Stimulated activated naive B cell treated with anti-CD40 and anti-IgM and Interleukin-4, amounts not matched to agents 10 μg/mL and 1 μg/mL and 100 μg/mL, for 72 hours (primary cell): ENCODE measurements around the gene NMT1.
A peak's percentile ranks its signal among the peaks of the same experiment; 100 is the strongest.

Experiments
- ATAC-seq, 2 donors: fragments of 150-1000 bp; cut with Tn5 transposase; replicated peaks; 2 replicates each; pipeline ENCODE4 v1.10.0; 2021; ENCODE audit warnings: moderate library complexity in 1 of 2
- DNase-seq: peaks from one replicate; pipeline ENCODE4 v3.0.0; 2021
- H3K27ac Mint-ChIP-seq: one replicate; pipeline ENCODE4 v1.8.0; 2022; ENCODE audit warnings: mild to moderate bottlenecking, mixed read lengths
- H3K27me3 Mint-ChIP-seq, 2 donors: one replicate each; pipeline ENCODE4 v1.8.0; 2022; ENCODE audit warnings: mixed read lengths in 2 of 2
- H3K36me3 Mint-ChIP-seq, 2 donors: one replicate each; pipeline ENCODE4 v1.8.0; 2022; ENCODE audit warnings: mixed read lengths in 2 of 2, mild to moderate bottlenecking in 1 of 2
- H3K4me1 Mint-ChIP-seq, 2 donors: one replicate each; pipeline ENCODE4 v1.8.0; 2022; ENCODE audit warnings: mixed read lengths in 2 of 2, mild to moderate bottlenecking in 1 of 2
- H3K4me3 Mint-ChIP-seq, 2 donors: one replicate each; pipeline ENCODE4 v1.8.0; 2022; ENCODE audit warnings: mild to moderate bottlenecking in 2 of 2, mixed read lengths in 2 of 2, moderate library complexity in 1 of 2
- H3K9me3 Mint-ChIP-seq, 2 donors: one replicate each; pipeline ENCODE4 v1.8.0; 2022; ENCODE audit warnings: mixed read lengths in 2 of 2, mild to moderate bottlenecking in 1 of 2

NMT1 gene

GRCh38 chr17:45131616-45132319 lies 70.7 kb downstream of the NMT1 start:
- ATAC-seq (peak in 1 of 2 donors; percentile 0), DNase-seq (peak; percentile 36)
- peak overlapping the region; percentile 56 for H3K27ac Mint-ChIP-seq
- peaks cover 8 to 31% of the 10 kb centered on the region in 2 donors for H3K4me1 Mint-ChIP-seq
- H3K4me3 Mint-ChIP-seq = peak overlapping the region; percentile 83 to 93
- H3K9me3 Mint-ChIP-seq = no peaks in the 10 kb centered on the region
- H3K36me3 Mint-ChIP-seq = no peaks in the 10 kb centered on the region
- H3K27me3 Mint-ChIP-seq = peaks cover 10 to 17% of the 10 kb centered on the region in 2 donors

GRCh38 chr17:45132320-45132571 lies 71.1 kb downstream of the NMT1 start, which contains the start of gene PLCD3:
Gene PLCD3, minus strand, starts transcription at chr17:45132515. Its CDS starts 105 bp downstream, at chr17:45132410.
- DNase-seq (no peak), ATAC-seq (no peak)
- Mint-ChIP-seq H3K36me3 (no peaks in the 10 kb centered on the region), H3K27ac (peak within 1 kb of the TSS; percentile 91), H3K9me3 (no peaks in the 10 kb centered on the region), H3K4me1 (peaks cover 8 to 36% of the 10 kb centered on the region in 2 donors), H3K27me3 (peaks cover 10 to 17% of the 10 kb centered on the region in 2 donors), H3K4me3 (peak within 1 kb of the TSS; percentile 83 to 93)

DNA sequence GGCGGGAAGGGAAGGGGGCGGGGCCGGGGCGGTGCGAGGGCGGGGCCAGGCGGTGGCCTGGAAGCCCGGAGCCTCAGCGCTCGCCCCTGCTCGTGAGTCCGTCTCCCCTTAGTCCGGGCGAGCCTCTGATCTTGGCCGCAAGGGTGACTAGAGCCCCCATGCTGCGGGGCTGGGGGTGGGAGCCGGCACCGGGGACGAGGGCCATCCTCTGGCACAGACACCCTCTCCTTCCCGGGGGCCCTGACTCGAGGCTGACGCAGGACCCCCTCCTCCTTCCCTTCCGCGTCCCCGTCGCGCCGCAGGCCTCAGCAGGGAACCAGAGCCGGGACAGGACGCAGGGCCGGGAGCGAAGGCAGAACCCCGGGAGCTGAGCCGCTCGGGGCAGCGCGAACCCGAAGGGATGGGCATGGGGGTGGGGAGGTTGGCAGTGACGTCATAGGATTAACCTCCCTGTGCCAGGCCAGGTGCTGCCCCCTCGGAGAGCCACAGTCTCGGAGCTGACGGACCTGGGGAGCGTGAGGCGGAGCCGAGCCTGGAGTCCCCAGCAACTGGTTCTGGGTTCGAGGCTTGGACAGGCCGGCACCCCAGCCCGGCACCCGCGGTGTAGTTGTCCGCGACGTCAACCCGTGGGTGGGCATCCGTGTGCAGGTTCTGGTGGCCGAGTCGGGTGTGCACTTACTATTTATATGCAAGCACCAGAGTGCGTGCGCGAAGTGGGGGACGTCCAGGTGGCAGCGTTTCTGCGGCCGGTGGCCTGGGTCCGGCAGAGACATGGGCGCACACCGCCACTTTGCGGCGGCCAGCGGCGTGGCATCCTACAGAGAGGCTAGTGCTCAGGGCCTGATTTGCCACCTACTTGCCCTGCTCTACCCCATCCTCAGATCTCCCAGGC lies 71.7 kb downstream of the NMT1 start:
- ATAC-seq (peak; percentile 55 to 59), DNase-seq (peak; percentile 72)
- Mint-ChIP-seq H3K27ac (peak overlapping the region; percentile 91), H3K4me3 (peak overlapping the region; percentile 83 to 93), H3K36me3 (no peaks in the 10 kb centered on the region), H3K4me1 (peaks cover 8 to 37% of the 10 kb centered on the region in 2 donors), H3K9me3 (no peaks in the 10 kb centered on the region), H3K27me3 (peaks cover 10 to 17% of the 10 kb centered on the region in 2 donors)

DNA sequence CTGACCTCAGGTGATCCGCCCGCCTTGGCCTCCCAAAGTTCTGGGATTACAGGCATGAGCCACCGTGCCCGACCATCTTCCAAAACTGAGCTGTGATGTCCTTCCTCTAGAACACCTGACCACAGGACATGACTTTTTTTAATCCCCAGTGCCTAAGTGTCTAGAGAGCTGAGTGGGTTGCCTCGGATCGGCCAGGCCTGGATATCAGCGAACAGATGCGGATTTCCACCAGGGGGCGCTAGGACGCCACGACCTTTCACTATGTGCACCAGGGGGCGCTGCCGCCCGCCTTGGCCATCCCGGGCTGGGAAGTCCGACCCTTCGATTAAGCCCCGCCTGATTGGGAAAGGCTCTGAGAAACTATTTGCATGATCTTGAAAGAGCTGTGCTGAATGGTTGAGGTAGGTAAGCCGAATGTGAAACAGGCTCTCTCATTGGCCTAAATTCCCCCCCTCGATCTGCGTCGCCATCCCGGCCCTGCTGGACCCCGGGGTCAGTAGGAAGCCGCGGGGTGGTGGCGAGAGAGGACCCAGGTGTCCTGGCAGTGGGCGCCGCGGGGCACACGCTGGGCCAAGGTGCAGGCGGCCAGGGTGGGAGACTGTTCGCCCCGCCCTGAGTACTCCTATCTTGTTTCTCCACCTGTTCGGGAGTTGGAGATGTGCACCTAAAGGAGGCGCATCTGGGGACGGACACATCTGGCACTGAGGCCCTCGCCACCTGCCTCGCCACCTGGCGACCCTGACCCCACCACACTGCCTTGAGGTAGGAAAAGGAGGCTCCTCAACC lies 74.3 kb downstream of the NMT1 start, which contains the start of gene ACBD4:
Gene ACBD4, plus strand, starts transcription at position 496 of the 786 bp plus-strand sequence. CDS start 458 bp downstream, outside the sequence.
- peaks cover 4 to 6% of the 10 kb centered on the region in 2 donors for H3K36me3 Mint-ChIP-seq
- H3K9me3 Mint-ChIP-seq = no peaks in the 10 kb centered on the region
- H3K27ac Mint-ChIP-seq = peak within 1 kb of the TSS; percentile 85
- peak; percentile 87 to 89 for ATAC-seq
- H3K27me3 Mint-ChIP-seq = peaks cover 10 to 13% of the 10 kb centered on the region in 2 donors
- H3K4me1 Mint-ChIP-seq = peaks cover 12 to 37% of the 10 kb centered on the region in 2 donors
- peak within 1 kb of the TSS; percentile 92 to 93 for H3K4me3 Mint-ChIP-seq
- peak; percentile 94 for DNase-seq

DNA sequence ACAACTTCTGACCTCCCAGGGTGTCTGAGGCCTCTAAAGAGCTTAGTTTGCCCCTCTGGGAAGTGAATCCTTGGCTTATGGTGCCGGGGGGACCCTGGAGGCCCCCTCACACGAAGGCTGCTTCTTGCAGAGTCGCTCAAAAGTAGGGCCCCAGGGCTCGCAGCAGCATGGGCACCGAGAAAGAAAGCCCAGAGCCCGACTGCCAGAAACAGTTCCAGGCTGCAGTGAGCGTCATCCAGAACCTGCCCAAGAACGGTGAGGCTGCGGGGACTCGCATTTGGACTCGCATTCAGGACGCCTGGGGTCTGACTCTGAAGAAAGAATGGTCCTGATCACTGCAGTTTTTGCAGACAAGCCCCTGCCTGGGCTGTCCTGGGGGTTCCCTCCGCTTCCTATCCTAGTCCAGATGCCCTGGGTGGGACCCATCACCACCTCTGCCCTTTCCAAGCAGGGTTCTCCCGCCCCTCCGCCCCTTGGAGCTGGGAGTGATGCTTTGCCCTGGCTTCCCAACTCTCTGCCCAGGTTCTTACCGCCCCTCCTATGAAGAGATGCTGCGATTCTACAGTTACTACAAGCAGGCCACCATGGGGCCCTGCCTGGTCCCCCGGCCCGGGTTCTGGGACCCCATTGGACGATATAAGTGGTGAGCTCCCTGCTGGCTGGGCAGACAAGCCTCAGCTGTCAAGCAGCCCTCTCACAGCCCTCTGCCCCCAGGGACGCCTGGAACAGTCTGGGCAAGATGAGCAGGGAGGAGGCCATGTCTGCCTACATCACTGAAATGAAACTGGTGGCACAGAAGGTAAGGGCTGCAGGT lies 75.1 kb downstream of the NMT1 start:
- ATAC-seq = no peak
- Mint-ChIP-seq H3K36me3 (peaks cover 8 to 11% of the 10 kb centered on the region in 2 donors), H3K4me3 (peak overlapping the region; percentile 92 to 93), H3K27me3 (peaks cover 3 to 5% of the 10 kb centered on the region in 2 donors), H3K4me1 (peaks cover 12 to 37% of the 10 kb centered on the region in 2 donors), H3K9me3 (no peaks in the 10 kb centered on the region), H3K27ac (peak overlapping the region; percentile 85)
- DNase-seq = no peak

DNA sequence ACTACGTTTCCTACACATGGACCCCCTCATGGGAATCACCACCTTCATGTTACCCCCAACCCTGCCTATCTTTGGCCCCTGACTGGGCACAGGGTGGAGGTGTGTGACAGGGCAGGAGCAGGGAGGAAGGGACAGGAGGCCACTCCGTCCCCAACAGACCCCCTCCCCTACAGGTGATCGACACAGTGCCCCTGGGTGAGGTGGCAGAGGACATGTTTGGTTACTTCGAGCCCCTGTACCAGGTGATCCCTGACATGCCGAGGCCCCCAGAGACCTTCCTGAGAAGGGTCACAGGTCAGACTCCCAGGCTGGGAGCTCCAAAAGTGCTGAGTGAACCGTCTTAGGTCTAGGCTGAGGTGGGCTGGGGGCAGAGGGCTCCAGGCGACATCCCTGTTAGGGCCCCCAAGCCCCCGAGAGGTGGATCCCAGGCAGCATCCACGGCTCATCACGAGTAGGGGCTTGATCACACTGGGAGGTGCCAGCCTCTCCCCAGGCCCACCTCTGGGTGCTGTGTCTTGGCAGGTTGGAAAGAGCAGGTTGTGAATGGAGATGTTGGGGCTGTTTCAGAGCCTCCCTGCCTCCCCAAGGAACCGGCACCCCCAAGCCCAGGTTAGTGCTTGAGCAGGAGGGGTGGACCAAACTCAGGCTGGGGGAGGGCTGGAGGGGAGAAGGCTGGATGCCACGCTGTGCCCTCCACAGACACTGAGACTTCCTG lies 75.9 kb downstream of the NMT1 start:
- no peak for ATAC-seq
- H3K27ac Mint-ChIP-seq = no peak overlapping the region
- peaks cover 12 to 37% of the 10 kb centered on the region in 2 donors for H3K4me1 Mint-ChIP-seq
- H3K9me3 Mint-ChIP-seq = no peaks in the 10 kb centered on the region
- peak overlapping the region; percentile 92 to 93 for H3K4me3 Mint-ChIP-seq
- no peaks in the 10 kb centered on the region for H3K27me3 Mint-ChIP-seq
- H3K36me3 Mint-ChIP-seq = peaks cover 8 to 11% of the 10 kb centered on the region in 2 donors
- no peak for DNase-seq

GRCh38 chr17:45137561-45138305 lies 76.6 kb downstream of the NMT1 start:
- ATAC-seq = no peak
- H3K4me3 Mint-ChIP-seq = no peak overlapping the region
- no peaks in the 10 kb centered on the region for H3K9me3 Mint-ChIP-seq
- no peaks in the 10 kb centered on the region for H3K27me3 Mint-ChIP-seq
- DNase-seq = no peak
- H3K4me1 Mint-ChIP-seq = peaks cover 12 to 34% of the 10 kb centered on the region in 2 donors
- H3K36me3 Mint-ChIP-seq = peaks cover 8 to 11% of the 10 kb centered on the region in 2 donors
- no peak overlapping the region for H3K27ac Mint-ChIP-seq

- Mint-ChIP-seq H3K4me1 (peaks cover 17 to 37% of the 10 kb centered on the region in 2 donors), H3K4me3 (no peak overlapping the region), H3K27ac (no peak overlapping the region), H3K36me3 (peaks cover 9 to 11% of the 10 kb centered on the region in 2 donors), H3K27me3 (no peaks in the 10 kb centered on the region), H3K9me3 (no peaks in the 10 kb centered on the region)
- no peak for ATAC-seq
- DNase-seq = no peak
Observed at GRCh38 chr17:45138911-45139532, 77.9 kb downstream of the NMT1 start.

DNA sequence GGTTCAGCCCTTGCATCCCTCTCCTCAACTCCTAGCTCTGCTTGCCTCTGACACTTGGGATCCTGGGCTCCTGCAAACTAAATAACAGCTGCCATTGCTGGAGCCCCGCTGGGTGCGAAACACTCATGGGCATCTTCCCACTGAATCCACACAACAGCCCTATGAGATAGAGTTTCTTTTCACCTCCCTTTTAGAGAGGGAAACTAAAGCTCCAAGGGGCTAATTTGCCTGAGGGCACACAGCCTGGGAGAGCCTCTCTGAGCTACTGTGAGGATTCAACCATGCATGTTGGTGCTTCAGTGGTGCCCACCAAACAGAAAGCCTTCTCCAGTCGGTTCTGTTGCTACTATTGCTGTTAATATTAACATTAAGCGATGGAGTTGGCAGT lies 78.4 kb downstream of the NMT1 start:
- no peak for DNase-seq
- H3K4me1 Mint-ChIP-seq = peaks cover 18 to 42% of the 10 kb centered on the region in 2 donors
- H3K36me3 Mint-ChIP-seq = peaks cover 9 to 11% of the 10 kb centered on the region in 2 donors
- no peak for ATAC-seq
- H3K27ac Mint-ChIP-seq = no peak overlapping the region
- H3K4me3 Mint-ChIP-seq = no peak overlapping the region
- H3K9me3 Mint-ChIP-seq = no peaks in the 10 kb centered on the region
- H3K27me3 Mint-ChIP-seq = no peaks in the 10 kb centered on the region

DNA sequence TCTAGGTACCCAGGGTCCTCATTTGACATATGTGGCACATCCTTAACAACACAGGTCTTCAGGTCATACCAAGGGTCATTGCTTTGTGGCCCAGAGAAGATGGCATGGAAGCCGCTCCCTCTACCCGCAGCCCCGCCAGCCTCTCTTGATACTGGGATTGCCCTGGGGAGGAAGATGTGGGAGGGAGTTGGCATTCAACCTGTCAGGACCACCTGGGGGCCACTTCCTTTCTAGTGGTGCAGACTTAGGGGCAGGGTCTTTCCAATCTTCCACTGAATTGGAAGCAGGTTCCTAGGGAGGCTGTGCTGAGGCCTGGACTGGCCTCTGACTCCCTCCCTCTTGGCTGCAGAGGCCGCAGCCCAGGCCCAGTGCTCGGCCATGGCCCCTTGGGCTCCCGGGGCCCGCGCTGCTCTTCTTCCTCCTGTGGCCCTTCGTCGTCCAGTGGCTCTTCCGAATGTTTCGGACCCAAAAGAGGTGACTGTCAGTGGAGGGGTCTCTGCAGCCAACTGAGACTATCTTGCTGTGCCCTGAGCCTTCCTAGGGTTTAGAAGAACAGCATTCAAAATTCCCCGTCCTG lies 82.1 kb downstream of the NMT1 start:
- no peak for ATAC-seq
- peak overlapping the region; percentile 88 for H3K4me3 Mint-ChIP-seq
- H3K36me3 Mint-ChIP-seq = peaks cover 10 to 22% of the 10 kb centered on the region in 2 donors
- H3K9me3 Mint-ChIP-seq = no peaks in the 10 kb centered on the region
- H3K27ac Mint-ChIP-seq = peak overlapping the region; percentile 92
- H3K27me3 Mint-ChIP-seq = peaks cover 0 to 1% of the 10 kb centered on the region in 2 donors
- peaks cover 26 to 52% of the 10 kb centered on the region in 2 donors for H3K4me1 Mint-ChIP-seq
- DNase-seq = no peak

- Mint-ChIP-seq H3K36me3 (peaks cover 13 to 26% of the 10 kb centered on the region in 2 donors), H3K4me1 (peaks cover 29 to 57% of the 10 kb centered on the region in 2 donors), H3K27me3 (peaks cover 0 to 5% of the 10 kb centered on the region in 2 donors), H3K4me3 (peak overlapping the region; percentile 88), H3K27ac (peak overlapping the region; percentile 92), H3K9me3 (no peaks in the 10 kb centered on the region)
- DNase-seq = peak; percentile 51
- ATAC-seq = no peak
Observed at GRCh38 chr17:45143767-45144198, 82.7 kb downstream of the NMT1 start.
